Activated CD4-positive, alpha-beta T cell treated with anti-CD3 and anti-CD28 coated beads, Interleukin-2, amount 50 U/mL, for 48 hours (primary cell): ENCODE measurements around the gene POU2F2.
"Not testable (repeated sequence)": the region's sequence is repeated elsewhere in the genome, so short reads cannot be mapped to it uniquely, and the experiment has no call there.

Experiments used
- DNase-seq, 2 experiments: peaks; one replicate each; pipeline ENCODE4 v3.0.0-alpha.2; 2020

POU2F2 gene

GRCh38 chr19:42053037-42053935, 79.0 kb downstream of the POU2F2 start:
- no peak for DNase-seq

DNA sequence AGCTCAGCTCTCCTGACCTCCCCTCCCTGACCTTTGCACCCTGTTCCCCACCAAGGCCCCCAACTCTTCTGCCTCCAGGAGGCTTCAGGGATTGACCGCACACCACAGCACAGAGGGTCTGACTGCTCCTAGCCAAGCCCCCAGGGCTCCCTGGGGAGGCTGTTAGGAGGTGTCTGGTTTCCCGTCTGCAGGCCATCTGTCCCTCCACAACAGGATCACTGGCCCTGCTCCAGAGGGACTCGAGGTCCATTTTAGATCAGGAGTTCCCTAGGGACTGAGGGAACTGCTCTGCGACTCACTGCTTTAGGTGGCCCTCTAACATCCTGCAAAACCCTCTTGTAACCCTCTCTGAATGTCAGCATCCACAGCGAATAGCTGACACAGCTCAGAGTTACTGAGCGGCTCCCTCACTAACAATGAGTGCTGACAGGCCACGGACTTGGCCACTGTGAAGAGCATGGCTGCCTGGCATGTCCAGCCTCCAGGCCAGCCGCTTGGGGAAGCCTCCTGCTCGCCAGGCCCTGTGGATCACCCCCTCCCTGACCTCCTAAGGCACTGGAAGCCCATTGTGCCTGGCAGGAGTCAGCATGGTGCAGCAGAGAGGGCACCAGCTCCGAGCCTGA, 79.9 kb downstream of the POU2F2 start:
- no peak for DNase-seq

GRCh38 chr19:42051166-42052115, 80.8 kb downstream of the POU2F2 start:
- peak; percentile 47 to 63 for DNase-seq

DNA sequence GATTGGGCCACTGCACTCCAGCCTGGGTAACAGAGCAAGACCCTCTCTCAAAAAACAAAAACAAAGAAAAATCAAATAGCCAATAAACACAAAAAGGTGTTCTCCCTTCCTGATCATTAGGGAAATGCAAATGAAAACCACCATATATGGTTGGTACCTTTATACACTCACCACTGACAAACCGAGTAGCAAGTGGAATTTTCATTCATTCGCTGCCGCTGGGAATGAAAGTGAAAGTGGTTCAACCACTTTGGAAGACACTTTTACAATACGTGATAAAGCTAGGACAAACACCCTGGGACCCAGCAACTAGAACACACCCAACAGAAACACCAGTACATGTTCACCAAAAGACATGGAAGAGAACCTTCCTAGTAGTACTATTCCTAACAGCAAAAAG, 83.3 kb downstream of the POU2F2 start:
- peak in 1 of 2 experiments; percentile 15 for DNase-seq

GRCh38 chr19:42045575-42045974, 86.7 kb downstream of the POU2F2 start:
- no peak for DNase-seq

DNA sequence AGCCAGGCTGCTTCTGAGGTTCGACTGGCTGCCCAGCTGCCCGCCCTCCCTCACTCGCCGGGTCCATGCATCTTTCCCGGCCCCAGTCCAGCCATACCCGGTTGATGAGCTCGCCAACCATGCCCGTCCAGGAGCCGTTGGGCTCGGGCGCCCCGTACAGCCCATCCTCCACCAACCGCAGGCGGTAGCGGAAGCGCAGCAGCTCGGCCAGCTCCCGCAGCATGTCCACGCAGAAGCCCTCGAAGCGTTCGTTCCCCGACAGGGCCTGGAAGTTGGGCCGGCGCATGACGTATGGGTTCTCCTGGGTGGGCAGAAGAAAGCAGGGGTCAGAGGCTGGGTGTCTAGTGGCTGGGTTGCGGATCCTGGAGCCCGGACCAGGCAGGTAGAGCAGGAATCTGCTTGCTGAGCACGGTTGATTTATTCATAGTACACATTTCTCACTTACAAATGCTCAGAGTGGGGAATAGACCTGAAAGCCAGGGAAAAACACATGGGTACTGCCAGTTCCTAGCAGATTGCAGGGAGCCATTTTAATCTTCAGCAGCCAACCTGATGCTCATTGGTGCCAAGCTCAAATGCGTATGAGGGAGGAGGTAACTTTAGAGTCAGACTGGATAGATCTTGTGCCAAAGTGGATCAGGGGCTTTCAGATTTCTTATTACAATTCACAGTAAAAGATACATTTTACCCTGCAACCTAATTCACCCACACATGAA, 89.6 kb downstream of the POU2F2 start:
- DNase-seq, result no peak

DNA sequence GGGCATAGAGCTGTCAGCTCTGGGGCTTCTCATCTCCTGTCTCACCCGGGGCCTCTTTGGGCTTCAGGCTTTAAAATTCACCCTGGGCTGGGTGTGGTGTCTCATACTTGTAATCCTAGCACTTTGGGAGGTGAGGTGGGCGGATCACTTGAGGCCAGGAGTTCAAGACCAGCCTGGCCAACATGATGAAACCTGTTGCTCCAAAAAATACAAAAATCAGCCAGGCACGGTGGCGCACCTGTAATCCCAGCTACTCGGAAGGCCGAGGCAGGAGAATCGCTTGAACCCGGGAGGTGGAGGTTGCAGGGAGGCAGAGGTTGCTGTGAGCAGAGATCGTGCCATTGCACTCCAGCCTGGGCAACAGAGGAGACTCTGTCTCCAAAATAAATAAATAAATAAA, 91.8 kb downstream of the POU2F2 start:
- not testable (repeated sequence) for DNase-seq

DNA sequence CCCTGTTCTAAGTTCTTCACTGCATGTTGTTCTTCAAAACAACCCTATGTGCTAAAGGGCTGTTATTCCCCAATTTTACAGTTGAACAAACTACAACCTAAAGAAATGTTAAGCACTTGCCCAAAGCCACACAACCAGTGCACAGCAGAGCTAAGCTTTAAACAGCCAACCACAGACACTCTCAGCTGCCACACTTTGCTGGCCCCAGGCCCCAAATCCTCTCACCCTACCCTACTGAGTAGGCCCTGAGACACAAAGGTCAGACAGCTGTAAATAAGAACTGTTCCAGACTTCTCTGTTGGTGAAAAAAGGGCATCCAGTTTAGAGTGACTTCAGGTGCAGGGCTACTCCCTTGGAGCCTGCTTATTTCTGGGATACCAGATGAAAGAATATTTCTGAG, 92.2 kb downstream of the POU2F2 start:
- DNase-seq, result no peak

- DNase-seq, result no peak
Measured at GRCh38 chr19:42038666-42039065, 93.6 kb downstream of the POU2F2 start.

GRCh38 chr19:42037649-42038048, 94.6 kb downstream of the POU2F2 start:
- DNase-seq, result no peak
